Caki2 (cell line): ENCODE data around the gene BDH1. TPM values are rescaled to one million over a fixed set of nuclear protein-coding genes. Genes with fewer than 3 reads are reported as not detected.
"Not testable (repeated sequence)": the region's sequence is repeated elsewhere in the genome, so short reads cannot be mapped to it uniquely, and the experiment has no call there.

Source experiments
- DNase-seq: peaks from one replicate; pipeline ENCODE4 v3.0.0-alpha.2; 2015; ENCODE audit warnings: low read depth
- in situ Hi-C: cut with HindIII; loops from 2 replicates; pipeline ENCODE4 v1.10.0; 2016; ENCODE audit warnings: low sequenced_read_pairs, low pct_unique_long_range_greater_than_20kb, mixed read lengths
- total RNA-seq: library from RNA; depleted of rRNA; stranded (reverse); fragments of >200 nt; shearing (Covaris generic); gene quantifications from 2 replicates; pipeline ENCODE4 v1.2.3, GENCODE V29; 2014; ENCODE audit warnings: low replicate concordance; rRNA removed

The BDH1 gene
- total RNA-seq = 0.34 TPM in 1 of 2 replicates, not detected in the other

- no peak for DNase-seq
- in situ Hi-C loops = no loop called here
These were observed at the start of gene BDH1 for GRCh38 chr3:197555281-197556261. Gene BDH1, minus strand, starts transcription at chr3:197555968. Its CDS starts 9,525 bp downstream, at chr3:197546443.

- DNase-seq = no peak
- in situ Hi-C loops = no loop called here
These were observed 47.7 kb upstream of the BDH1 start for GRCh38 chr3:197603317-197603933.

GRCh38 chr3:197602351-197602750, 46.6 kb upstream of the BDH1 start:
- in situ Hi-C loops, DNase-seq: not testable (repeated sequence)

GRCh38 chr3:197601566-197601840, 45.7 kb upstream of the BDH1 start:
- in situ Hi-C loops, DNase-seq: not testable (repeated sequence)

GRCh38 chr3:197600796-197601565, 45.2 kb upstream of the BDH1 start:
- DNase-seq = no peak
- in situ Hi-C loops = no loop called here

GRCh38 chr3:197599089-197599765, 43.5 kb upstream of the BDH1 start:
- in situ Hi-C loops = no loop called here

GRCh38 chr3:197598404-197598980, 42.7 kb upstream of the BDH1 start:
- in situ Hi-C loops = no loop called here
- DNase-seq = no peak

More at GRCh38 chr3:197599089-197599765, 43.5 kb upstream of the BDH1 start:
- DNase-seq = peak; percentile 58

GRCh38 chr3:197597335-197597734, 41.6 kb upstream of the BDH1 start:
- no peak for DNase-seq
- in situ Hi-C loops = no loop called here

GRCh38 chr3:197595470-197596185, 39.9 kb upstream of the BDH1 start:
- no peak for DNase-seq
- in situ Hi-C loops = no loop called here

GRCh38 chr3:197593046-197593380, 37.2 kb upstream of the BDH1 start:
- in situ Hi-C loops = no loop called here
- DNase-seq = no peak

- in situ Hi-C loops = no loop called here
- DNase-seq = no peak
These were observed 36.7 kb upstream of the BDH1 start for GRCh38 chr3:197592361-197593045.

- in situ Hi-C loops = no loop called here
- DNase-seq = no peak
These were observed 36.0 kb upstream of the BDH1 start for GRCh38 chr3:197591816-197592215.

GRCh38 chr3:197590313-197590962, 34.7 kb upstream of the BDH1 start:
- in situ Hi-C loops = no loop called here
- no peak for DNase-seq

GRCh38 chr3:197589545-197589944, 33.8 kb upstream of the BDH1 start:
- DNase-seq = no peak
- in situ Hi-C loops = no loop called here

GRCh38 chr3:197586768-197587167, 31.0 kb upstream of the BDH1 start:
- in situ Hi-C loops = not testable (repeated sequence)
- DNase-seq = peak; percentile 12

GRCh38 chr3:197586181-197586580, 30.4 kb upstream of the BDH1 start:
- no peak for DNase-seq
- in situ Hi-C loops = no loop called here
